Stimulated activated naive B cell treated with anti-CD40 and anti-IgM and Interleukin-4, amounts not matched to agents 10 μg/mL and 1 μg/mL and 100 μg/mL, for 72 hours (primary cell): ENCODE results near the gene MEGF11.

ENCODE experiments used
- ATAC-seq, 2 donors: fragments of 150-1000 bp; cut with Tn5 transposase; replicated peaks; 2 replicates each; pipeline ENCODE4 v1.10.0; 2021; ENCODE audit warnings: moderate library complexity in 1 of 2
- DNase-seq: peaks from one replicate; pipeline ENCODE4 v3.0.0; 2021
- H3K27ac Mint-ChIP-seq: one replicate; pipeline ENCODE4 v1.8.0; 2022; ENCODE audit warnings: mild to moderate bottlenecking, mixed read lengths
- H3K27me3 Mint-ChIP-seq, 2 donors: one replicate each; pipeline ENCODE4 v1.8.0; 2022; ENCODE audit warnings: mixed read lengths in 2 of 2
- H3K36me3 Mint-ChIP-seq, 2 donors: one replicate each; pipeline ENCODE4 v1.8.0; 2022; ENCODE audit warnings: mixed read lengths in 2 of 2, mild to moderate bottlenecking in 1 of 2
- H3K4me1 Mint-ChIP-seq, 2 donors: one replicate each; pipeline ENCODE4 v1.8.0; 2022; ENCODE audit warnings: mixed read lengths in 2 of 2, mild to moderate bottlenecking in 1 of 2
- H3K4me3 Mint-ChIP-seq, 2 donors: one replicate each; pipeline ENCODE4 v1.8.0; 2022; ENCODE audit warnings: mild to moderate bottlenecking in 2 of 2, mixed read lengths in 2 of 2, moderate library complexity in 1 of 2
- H3K9me3 Mint-ChIP-seq, 2 donors: one replicate each; pipeline ENCODE4 v1.8.0; 2022; ENCODE audit warnings: mixed read lengths in 2 of 2, mild to moderate bottlenecking in 1 of 2

MEGF11 gene

DNA sequence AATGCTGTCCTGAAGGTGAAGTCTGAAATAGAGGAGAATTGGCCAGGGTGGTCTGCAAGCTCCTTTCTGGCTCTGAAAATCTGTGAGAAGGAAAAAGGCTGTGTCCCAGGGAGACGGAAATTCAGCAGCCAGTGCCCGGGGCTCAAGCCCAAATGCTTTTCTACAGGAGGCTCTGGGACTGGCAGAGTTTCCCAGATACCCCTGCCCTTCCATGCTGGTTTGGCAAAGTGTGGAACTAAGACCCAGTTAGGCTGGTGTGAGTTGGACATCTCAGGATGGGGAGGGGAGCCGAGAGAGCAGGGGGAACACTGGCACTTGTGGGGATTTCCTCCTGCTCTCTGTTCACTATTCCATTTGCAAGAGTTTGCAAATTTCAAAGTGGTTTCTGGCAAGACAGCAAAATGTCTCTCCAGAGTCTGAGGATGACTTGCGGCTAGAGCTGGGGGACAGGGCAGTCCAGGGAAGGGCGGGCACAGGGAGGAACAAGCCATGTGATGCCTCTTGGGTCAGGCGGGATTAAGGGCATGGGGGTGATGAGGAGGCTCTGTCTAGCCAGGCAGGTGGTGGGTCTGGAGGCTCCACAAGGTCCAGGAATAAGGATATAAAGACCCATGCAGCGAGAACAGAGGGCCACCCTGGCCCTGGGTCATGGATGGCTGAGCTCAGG, 231.9 kb downstream of the MEGF11 start:
- Mint-ChIP-seq H3K4me3 (no peak overlapping the region), H3K9me3 (no peaks in the 10 kb centered on the region), H3K36me3 (no peaks in the 10 kb centered on the region), H3K4me1 (peaks cover 5% of the 10 kb centered on the region in 2 donors), H3K27ac (no peak overlapping the region), H3K27me3 (peaks cover 16 to 36% of the 10 kb centered on the region in 2 donors)
- no peak for ATAC-seq
- DNase-seq = no peak

GRCh38 chr15:66019826-66020398, 233.6 kb downstream of the MEGF11 start:
- Mint-ChIP-seq H3K27me3 (peaks cover 16 to 26% of the 10 kb centered on the region in 2 donors), H3K27ac (no peak overlapping the region), H3K9me3 (peaks cover 2 to 4% of the 10 kb centered on the region in 2 donors), H3K4me1 (no peaks in the 10 kb centered on the region), H3K4me3 (no peak overlapping the region), H3K36me3 (no peaks in the 10 kb centered on the region)
- ATAC-seq (no peak), DNase-seq (no peak)

DNA sequence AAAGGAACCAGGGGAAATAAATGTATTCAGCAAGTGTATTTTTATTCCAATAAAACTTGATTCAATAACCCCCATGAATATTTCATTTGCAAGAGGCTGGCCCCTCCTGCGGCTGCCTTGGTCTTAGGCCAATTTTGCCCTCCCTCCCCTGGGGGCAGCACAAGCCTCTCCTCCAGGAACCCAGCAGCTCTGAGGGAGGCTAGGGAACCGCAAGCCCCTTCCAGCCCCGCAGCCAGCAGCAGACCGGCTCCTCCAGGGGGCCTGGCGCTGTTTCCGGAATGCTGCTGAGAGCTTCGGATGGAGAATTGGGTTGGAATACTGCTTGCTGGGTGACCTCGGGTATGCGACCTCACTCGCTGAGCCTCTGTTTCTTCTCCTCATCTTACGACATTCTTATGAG, 234.2 kb downstream of the MEGF11 start:
- Mint-ChIP-seq H3K27me3 (peaks cover 13 to 21% of the 10 kb centered on the region in 2 donors), H3K4me3 (no peak overlapping the region)
- no peak for ATAC-seq

DNA sequence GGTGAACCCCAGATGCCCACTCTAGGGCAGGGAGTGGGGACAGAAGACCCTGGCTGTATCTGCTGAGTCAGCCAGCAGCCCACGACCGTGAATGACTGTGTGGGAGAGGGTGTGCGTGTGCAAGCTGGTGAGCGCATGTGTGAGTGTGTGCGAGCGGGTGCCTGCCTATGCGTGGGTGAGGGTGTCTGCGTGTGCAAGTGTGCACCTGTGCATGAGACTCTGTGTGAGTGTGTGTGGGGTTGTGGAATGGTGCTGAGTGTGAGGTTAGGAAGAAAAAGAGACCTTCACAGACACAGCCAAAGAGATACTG, 235.1 kb downstream of the MEGF11 start:
- Mint-ChIP-seq H3K9me3 (peaks cover 2 to 4% of the 10 kb centered on the region in 2 donors), H3K27me3 (peaks cover 12% of the 10 kb centered on the region in 2 donors), H3K4me1 (no peaks in the 10 kb centered on the region), H3K27ac (no peak overlapping the region), H3K36me3 (no peaks in the 10 kb centered on the region), H3K4me3 (no peak overlapping the region)
- DNase-seq (no peak), ATAC-seq (no peak)

More for the DNA sequence above, 234.2 kb downstream of the MEGF11 start:
- no peak for DNase-seq
- Mint-ChIP-seq H3K9me3 (peaks cover 2 to 4% of the 10 kb centered on the region in 2 donors), H3K4me1 (no peaks in the 10 kb centered on the region), H3K36me3 (no peaks in the 10 kb centered on the region), H3K27ac (no peak overlapping the region)

- DNase-seq = no peak
- H3K27ac Mint-ChIP-seq = peak overlapping the region; percentile 68
- no peak for ATAC-seq
- no peaks in the 10 kb centered on the region for H3K36me3 Mint-ChIP-seq
- no peaks in the 10 kb centered on the region for H3K4me1 Mint-ChIP-seq
- peaks cover 12% of the 10 kb centered on the region in 2 donors for H3K27me3 Mint-ChIP-seq
- H3K4me3 Mint-ChIP-seq = no peak overlapping the region
- H3K9me3 Mint-ChIP-seq = peaks cover 2 to 4% of the 10 kb centered on the region in 2 donors
Measured at GRCh38 chr15:66017792-66018487, 235.6 kb downstream of the MEGF11 start.

DNA sequence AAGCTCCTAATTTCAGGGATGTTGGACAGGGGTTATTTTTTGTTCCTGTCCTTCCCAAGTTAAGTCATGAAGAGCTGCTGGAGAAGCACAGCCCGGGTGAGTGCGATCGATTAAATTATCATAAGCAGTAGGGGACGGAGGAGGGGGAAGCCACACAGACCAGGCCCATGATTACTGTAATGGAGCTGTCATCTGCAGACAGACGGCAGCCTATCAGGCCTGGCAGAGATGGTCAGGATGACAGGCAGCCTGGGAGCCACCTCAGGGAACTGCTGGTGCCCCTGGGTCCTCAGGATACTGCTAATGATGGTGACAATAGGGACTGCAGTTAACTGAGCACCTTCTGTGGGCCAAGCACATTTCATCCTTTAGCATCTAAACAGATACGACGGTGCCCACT, 236.6 kb downstream of the MEGF11 start:
- Mint-ChIP-seq H3K4me1 (no peaks in the 10 kb centered on the region), H3K27me3 (peaks cover 12% of the 10 kb centered on the region in 2 donors), H3K4me3 (no peak overlapping the region), H3K36me3 (no peaks in the 10 kb centered on the region), H3K9me3 (peaks cover 2 to 4% of the 10 kb centered on the region in 2 donors), H3K27ac (no peak overlapping the region)
- no peak for DNase-seq
- ATAC-seq = no peak

DNA sequence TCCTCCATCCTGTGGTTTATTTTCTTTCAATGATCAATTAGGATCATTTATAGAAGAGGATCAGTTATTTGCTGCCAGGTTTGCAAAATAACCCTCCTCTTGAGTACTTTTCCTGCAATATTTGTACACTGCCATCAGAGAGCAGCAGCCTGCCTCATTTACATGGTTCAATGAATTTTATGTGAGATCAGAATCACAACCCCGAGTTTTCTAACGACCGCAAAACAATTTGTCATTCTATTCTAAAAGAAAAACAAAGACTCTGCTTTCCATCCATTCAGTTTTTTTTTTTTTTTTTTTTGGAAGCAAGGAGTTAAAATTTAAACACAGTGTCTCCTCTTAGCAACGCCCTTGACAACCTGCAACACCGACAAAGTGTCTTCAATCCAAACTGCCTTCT, 237.4 kb downstream of the MEGF11 start:
- Mint-ChIP-seq H3K27ac (no peak overlapping the region), H3K4me3 (no peak overlapping the region), H3K36me3 (no peaks in the 10 kb centered on the region), H3K27me3 (peaks cover 12% of the 10 kb centered on the region in 2 donors), H3K9me3 (peaks cover 2 to 4% of the 10 kb centered on the region in 2 donors), H3K4me1 (no peaks in the 10 kb centered on the region)
- ATAC-seq = no peak
- no peak for DNase-seq

GRCh38 chr15:66014635-66015182, 238.8 kb downstream of the MEGF11 start:
- no peaks in the 10 kb centered on the region for H3K4me1 Mint-ChIP-seq
- H3K4me3 Mint-ChIP-seq = no peak overlapping the region
- H3K9me3 Mint-ChIP-seq = peaks cover 2 to 4% of the 10 kb centered on the region in 2 donors
- peak; percentile 34 to 48 for ATAC-seq
- H3K27me3 Mint-ChIP-seq = peaks cover 10 to 20% of the 10 kb centered on the region in 2 donors
- no peaks in the 10 kb centered on the region for H3K36me3 Mint-ChIP-seq
- H3K27ac Mint-ChIP-seq = no peak overlapping the region
- DNase-seq = no peak

DNA sequence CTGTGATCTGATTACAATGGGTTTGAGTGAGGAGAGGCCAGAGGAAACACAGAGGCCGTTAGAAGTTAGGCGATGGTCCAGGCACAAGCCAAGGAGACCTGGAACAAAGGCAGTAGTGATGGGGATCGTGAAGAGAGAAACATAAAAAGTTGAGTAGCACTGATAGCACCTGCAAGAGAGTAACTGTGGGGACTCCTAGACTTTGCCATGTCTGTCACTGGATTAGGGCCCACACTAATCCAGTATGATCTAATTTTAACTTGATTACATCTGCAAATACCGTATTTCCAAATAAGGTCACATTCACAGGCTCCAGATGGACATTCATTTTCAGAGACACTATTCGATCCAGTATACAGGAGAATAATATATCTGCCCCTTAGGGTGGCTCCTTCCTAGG, 239.5 kb downstream of the MEGF11 start:
- Mint-ChIP-seq H3K36me3 (no peaks in the 10 kb centered on the region), H3K27ac (no peak overlapping the region), H3K4me1 (no peaks in the 10 kb centered on the region), H3K4me3 (no peak overlapping the region), H3K27me3 (peaks cover 7 to 20% of the 10 kb centered on the region in 2 donors), H3K9me3 (peaks cover 2 to 4% of the 10 kb centered on the region in 2 donors)
- ATAC-seq = no peak
- no peak for DNase-seq

GRCh38 chr15:66008940-66009562, 244.5 kb downstream of the MEGF11 start:
- ATAC-seq (no peak), DNase-seq (no peak)
- peaks cover 0 to 1% of the 10 kb centered on the region in 2 donors for H3K9me3 Mint-ChIP-seq
- no peak overlapping the region for H3K4me3 Mint-ChIP-seq
- no peak overlapping the region for H3K27ac Mint-ChIP-seq
- H3K4me1 Mint-ChIP-seq = peaks cover 0 to 2% of the 10 kb centered on the region in 2 donors
- no peaks in the 10 kb centered on the region for H3K36me3 Mint-ChIP-seq
- H3K27me3 Mint-ChIP-seq = peaks cover 10 to 18% of the 10 kb centered on the region in 2 donors

DNA sequence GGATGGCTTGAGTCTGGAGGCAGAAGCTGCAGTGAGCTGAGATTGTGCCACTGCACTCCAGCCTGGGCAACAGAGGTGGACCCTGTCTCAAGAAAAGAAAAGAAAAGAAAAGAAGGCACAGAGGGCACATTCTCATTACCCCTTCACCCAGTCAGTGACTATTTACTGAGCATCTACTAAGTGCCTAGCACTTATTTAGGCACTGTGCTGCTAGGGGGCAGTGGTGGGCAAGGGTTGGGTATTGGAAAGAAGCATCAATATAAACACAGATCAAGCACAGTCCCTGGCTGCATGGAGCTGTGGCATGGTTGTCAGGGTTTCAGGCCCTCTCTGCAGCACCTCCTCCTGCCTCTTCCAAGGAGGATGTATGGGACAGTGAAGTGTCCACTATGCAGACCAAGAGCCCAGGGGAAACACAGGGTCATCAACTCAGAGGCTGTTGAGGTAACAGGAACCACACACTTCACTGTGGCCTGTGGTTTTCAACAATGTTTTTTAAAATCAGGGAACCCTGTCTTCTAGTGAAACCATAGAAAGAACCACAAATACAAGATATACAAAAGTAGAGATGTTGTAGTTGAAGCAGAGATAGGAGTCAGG, 245.8 kb downstream of the MEGF11 start:
- peak; percentile 60 to 67 for ATAC-seq
- Mint-ChIP-seq H3K36me3 (no peaks in the 10 kb centered on the region), H3K27me3 (peaks cover 10 to 31% of the 10 kb centered on the region in 2 donors), H3K4me3 (no peak overlapping the region), H3K4me1 (peaks cover 0 to 2% of the 10 kb centered on the region in 2 donors), H3K9me3 (peaks cover 0 to 1% of the 10 kb centered on the region in 2 donors), H3K27ac (no peak overlapping the region)
- peak; percentile 9 for DNase-seq

- ATAC-seq (no peak), DNase-seq (no peak)
- Mint-ChIP-seq H3K27me3 (peaks cover 10 to 33% of the 10 kb centered on the region in 2 donors), H3K4me3 (no peak overlapping the region), H3K9me3 (peaks cover 0 to 1% of the 10 kb centered on the region in 2 donors), H3K4me1 (peaks cover 0 to 2% of the 10 kb centered on the region in 2 donors), H3K27ac (no peak overlapping the region), H3K36me3 (no peaks in the 10 kb centered on the region)
Measured at GRCh38 chr15:66006986-66007385, 246.6 kb downstream of the MEGF11 start.

DNA sequence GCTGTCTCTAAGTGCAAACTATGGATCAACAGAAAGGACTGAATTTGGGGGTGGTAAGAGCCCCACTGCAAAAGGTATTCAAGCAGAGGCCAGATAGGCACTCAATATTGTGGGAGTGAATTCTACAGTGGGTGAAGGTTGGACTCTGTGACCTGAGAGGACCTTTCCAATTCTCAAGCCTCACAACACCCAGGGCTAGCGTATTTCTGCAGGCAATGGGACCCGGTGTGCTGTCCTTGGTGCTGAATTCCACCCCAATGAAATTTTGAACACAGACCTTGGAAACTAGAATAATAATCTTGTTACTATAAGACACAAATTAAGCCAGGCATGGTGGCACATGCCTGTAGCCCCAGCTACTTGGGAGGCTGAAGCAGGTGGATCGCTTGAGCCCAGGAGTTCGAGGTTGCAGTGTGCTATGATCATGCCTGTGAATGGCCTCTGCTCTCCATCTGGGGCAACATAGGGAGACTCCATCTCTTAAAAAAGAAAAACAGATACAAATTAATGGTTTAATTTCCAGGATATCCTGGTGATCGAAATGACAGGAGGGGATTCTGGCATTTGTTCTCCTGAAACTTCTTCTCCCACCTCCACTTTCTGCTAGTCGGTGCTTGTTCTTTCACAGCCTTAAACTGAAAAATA, 248.8 kb downstream of the MEGF11 start:
- peaks cover 14 to 25% of the 10 kb centered on the region in 2 donors for H3K27me3 Mint-ChIP-seq
- peaks cover 0 to 2% of the 10 kb centered on the region in 2 donors for H3K4me1 Mint-ChIP-seq
- DNase-seq = no peak
- H3K9me3 Mint-ChIP-seq = peaks cover 0 to 1% of the 10 kb centered on the region in 2 donors
- no peak overlapping the region for H3K27ac Mint-ChIP-seq
- no peak for ATAC-seq
- H3K4me3 Mint-ChIP-seq = no peak overlapping the region
- H3K36me3 Mint-ChIP-seq = no peaks in the 10 kb centered on the region
